HG03575 (cell line): ENCODE data around the gene ERAL1.
"Not testable (repeated sequence)": the region's sequence is repeated elsewhere in the genome, so short reads cannot be mapped to it uniquely, and the experiment has no call there.

Experiments used
- ATAC-seq: cut with Tn5 transposase; IDR thresholded peaks from one replicate; pipeline ENCODE4 v1.9.1; 2021; ENCODE audit not compliant: unreplicated experiment, insufficient number of reproducible peaks, low FRiP score; ENCODE audit errors: extremely low read depth

ERAL1 gene

GRCh38 chr17:28875848-28876550 is 21.2 kb downstream of the ERAL1 start:
- ATAC-seq = no peak

- ATAC-seq = not testable (repeated sequence)
These were observed 22.4 kb downstream of the ERAL1 start for GRCh38 chr17:28877150-28877711.

- no peak for ATAC-seq
These were observed 23.5 kb downstream of the ERAL1 start for GRCh38 chr17:28878158-28878910.

GRCh38 chr17:28878981-28879380 is 24.2 kb downstream of the ERAL1 start:
- ATAC-seq = no peak

- no peak for ATAC-seq
These were observed 25.2 kb downstream of the ERAL1 start for GRCh38 chr17:28879886-28880571.

- no peak for ATAC-seq
These were observed 25.7 kb downstream of the ERAL1 start for GRCh38 chr17:28880572-28880945.

- no peak for ATAC-seq
These were observed 26.8 kb downstream of the ERAL1 start for GRCh38 chr17:28881533-28882056.

GRCh38 chr17:28882154-28882895 is 27.5 kb downstream of the ERAL1 start:
- no peak for ATAC-seq

GRCh38 chr17:28883967-28884702 is 29.3 kb downstream of the ERAL1 start:
- no peak for ATAC-seq

GRCh38 chr17:28885363-28885762 is 30.5 kb downstream of the ERAL1 start:
- no peak for ATAC-seq

- no peak for ATAC-seq
These were observed 31.1 kb downstream of the ERAL1 start for GRCh38 chr17:28885951-28886350.

- no peak for ATAC-seq
These were observed 33.2 kb downstream of the ERAL1 start for GRCh38 chr17:28887871-28888471.

- ATAC-seq = no peak
These were observed 34.0 kb downstream of the ERAL1 start for GRCh38 chr17:28888832-28889231.

- no peak for ATAC-seq
These were observed 35.2 kb downstream of the ERAL1 start for GRCh38 chr17:28889996-28890395.

GRCh38 chr17:28891201-28891600 is 36.4 kb downstream of the ERAL1 start:
- no peak for ATAC-seq

- ATAC-seq = no peak
These were observed 37.2 kb downstream of the ERAL1 start for GRCh38 chr17:28892024-28892423.

- ATAC-seq = not testable (repeated sequence)
These were observed 38.7 kb downstream of the ERAL1 start for GRCh38 chr17:28893248-28894183.
